Activated naive CD8-positive, alpha-beta T cell (primary cell): ENCODE measurements around the gene NUAK1.

Experiments
- H3K27ac Mint-ChIP-seq: one replicate; pipeline ENCODE4 v1.8.0; 2021; ENCODE audit warnings: mixed read lengths
- H3K27me3 Mint-ChIP-seq: one replicate; pipeline ENCODE4 v1.8.0; 2021; ENCODE audit warnings: mixed read lengths
- H3K36me3 Mint-ChIP-seq: one replicate; pipeline ENCODE4 v1.8.0; 2021; ENCODE audit warnings: mixed read lengths
- H3K4me1 Mint-ChIP-seq: one replicate; pipeline ENCODE4 v1.8.0; 2021; ENCODE audit warnings: low read depth, mixed read lengths
- H3K4me3 Mint-ChIP-seq: one replicate; pipeline ENCODE4 v1.8.0; 2021; ENCODE audit warnings: mild to moderate bottlenecking, mixed read lengths
- H3K9me3 Mint-ChIP-seq: one replicate; pipeline ENCODE4 v1.8.0; 2021; ENCODE audit warnings: low read depth, mixed read lengths

Gene NUAK1

DNA sequence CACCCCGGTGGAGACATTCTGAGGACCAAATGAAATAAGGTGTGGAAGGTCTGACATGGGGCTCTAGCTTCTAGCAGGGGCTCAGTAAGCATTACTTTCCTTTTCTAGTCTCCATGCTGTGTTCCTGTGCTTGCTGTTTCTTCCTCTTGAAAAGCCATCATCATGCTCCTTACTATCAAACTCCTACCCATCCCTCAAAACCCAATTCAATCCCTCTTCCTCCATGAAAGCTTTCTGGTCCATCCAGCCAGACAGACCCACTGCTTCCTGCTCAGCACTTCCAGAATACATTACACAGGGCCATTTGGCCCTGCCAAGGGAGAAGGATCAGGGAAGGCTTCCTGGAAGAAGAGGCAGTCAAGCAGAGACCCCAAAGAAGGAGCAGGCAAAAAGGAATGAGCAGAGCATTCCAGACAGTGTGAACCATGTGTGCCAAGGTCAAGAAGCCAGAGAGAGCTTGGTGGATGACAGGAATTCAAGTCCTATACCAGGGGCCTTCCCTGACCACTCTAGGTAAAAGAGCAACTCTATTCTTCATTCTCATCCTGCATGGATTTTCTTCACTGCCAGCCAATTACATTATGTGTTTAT is 59.5 kb downstream of the NUAK1 start:
- Mint-ChIP-seq H3K4me1 (no peaks in the 10 kb centered on the region), H3K4me3 (no peak overlapping the region), H3K27ac (no peak overlapping the region), H3K36me3 (no peaks in the 10 kb centered on the region), H3K9me3 (no peaks in the 10 kb centered on the region), H3K27me3 (peaks cover 18% of the 10 kb centered on the region)

DNA sequence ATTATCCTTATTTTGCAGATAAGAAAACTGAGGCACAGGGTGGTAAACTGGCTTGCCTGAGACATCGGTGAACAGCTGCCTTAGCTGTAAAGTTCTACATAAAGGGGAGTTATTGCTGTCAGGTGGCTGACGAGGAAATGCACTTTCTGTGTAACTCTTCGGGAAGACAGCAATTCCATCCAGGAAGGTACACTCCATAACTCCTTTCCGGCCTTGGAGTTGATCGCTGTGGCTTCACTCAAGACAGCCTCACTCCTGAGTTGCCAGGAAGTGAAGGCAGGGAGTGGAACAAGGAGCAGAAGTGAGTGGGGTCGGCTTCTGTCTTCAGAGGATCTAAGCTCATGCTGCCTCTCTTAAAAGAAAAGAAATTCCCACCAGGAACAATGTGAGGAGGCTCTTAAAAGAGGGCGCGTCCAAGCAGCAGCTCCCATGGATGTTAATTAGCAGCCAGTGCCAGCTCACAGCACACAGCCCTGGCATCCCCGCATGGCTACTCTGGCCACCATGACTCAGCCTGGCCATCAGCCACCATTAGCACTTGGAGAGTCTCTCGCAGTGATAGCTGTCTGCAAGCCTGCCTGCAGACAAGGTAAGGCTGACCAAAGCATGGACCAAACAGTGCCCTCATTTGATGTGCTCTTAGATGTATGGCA is 60.3 kb downstream of the NUAK1 start:
- H3K4me1 Mint-ChIP-seq = no peaks in the 10 kb centered on the region
- H3K9me3 Mint-ChIP-seq = no peaks in the 10 kb centered on the region
- no peaks in the 10 kb centered on the region for H3K36me3 Mint-ChIP-seq
- no peak overlapping the region for H3K27ac Mint-ChIP-seq
- no peak overlapping the region for H3K4me3 Mint-ChIP-seq
- H3K27me3 Mint-ChIP-seq = peaks cover 15% of the 10 kb centered on the region

DNA sequence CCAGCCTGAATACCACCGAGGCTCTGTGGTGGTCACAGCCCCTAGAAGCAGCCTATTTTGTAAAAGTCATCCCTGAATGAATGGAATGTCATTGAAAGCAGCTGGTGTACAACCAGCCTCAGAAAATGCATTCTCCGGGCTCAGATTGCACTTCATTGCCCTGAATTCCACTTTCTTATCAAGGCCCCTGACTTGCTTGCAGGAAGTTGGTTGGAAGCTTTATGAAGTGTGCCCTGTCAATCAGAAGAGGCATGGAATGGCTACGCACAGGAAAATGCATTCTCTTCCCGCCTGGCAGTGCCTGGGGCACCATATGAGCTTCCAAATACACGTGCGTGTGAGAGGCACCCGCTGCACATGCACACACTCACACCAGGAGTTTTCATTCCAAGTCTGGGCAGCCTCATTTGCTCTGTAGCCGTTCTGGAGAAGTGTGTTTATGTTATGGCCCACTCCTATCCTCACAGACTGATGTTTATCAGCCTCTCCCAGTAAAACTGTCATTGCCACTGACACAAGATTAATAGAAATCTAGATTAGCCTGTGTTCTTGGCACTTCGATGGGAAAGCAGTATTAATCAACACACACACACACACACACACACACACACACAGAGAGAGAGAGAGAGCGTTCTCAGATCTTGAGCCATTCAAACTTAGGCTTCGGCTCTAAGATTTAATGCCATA is 63.9 kb downstream of the NUAK1 start:
- Mint-ChIP-seq H3K4me3 (no peak overlapping the region), H3K9me3 (no peaks in the 10 kb centered on the region), H3K27me3 (peaks cover 10% of the 10 kb centered on the region), H3K36me3 (no peaks in the 10 kb centered on the region), H3K4me1 (no peaks in the 10 kb centered on the region), H3K27ac (no peak overlapping the region)

DNA sequence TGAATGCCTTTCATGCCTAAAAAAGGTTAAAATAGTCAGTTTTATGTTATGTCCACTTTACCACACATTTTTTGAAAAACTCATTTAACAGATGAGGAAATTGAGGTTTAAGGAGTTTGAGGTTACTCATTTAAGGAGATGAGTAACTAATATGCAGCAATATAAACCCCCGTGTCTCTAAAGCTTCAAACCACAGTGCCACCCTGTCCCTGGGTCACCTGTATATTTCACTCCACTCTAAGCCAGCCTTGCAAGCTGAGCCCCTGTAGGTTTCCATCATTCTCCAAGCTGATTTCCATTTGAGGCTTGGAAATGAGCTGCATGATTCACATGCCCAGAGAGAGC is 64.4 kb downstream of the NUAK1 start:
- peaks cover 8% of the 10 kb centered on the region for H3K27me3 Mint-ChIP-seq
- H3K36me3 Mint-ChIP-seq = no peaks in the 10 kb centered on the region
- no peak overlapping the region for H3K27ac Mint-ChIP-seq
- no peaks in the 10 kb centered on the region for H3K9me3 Mint-ChIP-seq
- no peaks in the 10 kb centered on the region for H3K4me1 Mint-ChIP-seq
- no peak overlapping the region for H3K4me3 Mint-ChIP-seq

DNA sequence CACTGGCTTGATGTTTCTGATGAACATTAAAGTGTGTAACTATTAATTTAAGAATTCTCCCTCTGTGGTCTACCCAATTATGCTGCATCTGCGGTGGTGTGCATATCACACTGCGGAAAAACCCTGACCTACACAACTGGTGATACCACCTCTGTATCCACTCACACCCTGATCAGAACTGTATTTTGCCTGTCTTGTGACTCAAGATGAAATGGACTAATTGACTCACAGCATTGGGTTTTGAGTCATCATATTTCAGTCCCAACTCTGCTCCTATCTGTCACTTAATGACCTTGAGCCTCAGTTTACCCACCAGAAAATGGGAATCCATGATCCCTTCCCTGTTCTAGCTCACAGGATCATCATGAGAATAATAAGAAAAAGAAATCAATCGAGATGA is 65.6 kb downstream of the NUAK1 start:
- Mint-ChIP-seq H3K4me1 (no peaks in the 10 kb centered on the region), H3K4me3 (no peak overlapping the region), H3K27ac (no peak overlapping the region), H3K36me3 (no peaks in the 10 kb centered on the region), H3K9me3 (no peaks in the 10 kb centered on the region), H3K27me3 (peaks cover 3% of the 10 kb centered on the region)

DNA sequence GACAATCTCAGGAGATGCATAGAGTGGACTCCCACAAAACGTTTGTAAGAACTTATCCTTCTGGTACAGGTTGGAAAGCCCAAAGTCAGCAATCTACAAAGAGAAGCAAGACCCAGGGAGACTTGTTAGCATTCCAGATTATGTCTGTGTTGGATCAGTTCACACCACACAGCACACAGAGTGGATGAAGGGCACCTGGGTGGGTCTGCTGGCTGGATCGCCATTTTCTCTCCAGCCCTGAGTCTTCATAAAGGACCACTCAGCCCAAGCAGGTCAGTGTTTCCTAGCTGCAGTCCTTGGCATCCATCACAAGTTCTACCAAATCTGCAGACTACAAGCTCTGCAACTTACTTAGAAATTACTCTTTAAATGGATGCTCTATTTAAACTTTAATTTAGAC is 66.0 kb downstream of the NUAK1 start:
- no peaks in the 10 kb centered on the region for H3K36me3 Mint-ChIP-seq
- H3K9me3 Mint-ChIP-seq = no peaks in the 10 kb centered on the region
- H3K27ac Mint-ChIP-seq = no peak overlapping the region
- H3K4me1 Mint-ChIP-seq = no peaks in the 10 kb centered on the region
- H3K27me3 Mint-ChIP-seq = peaks cover 3% of the 10 kb centered on the region
- no peak overlapping the region for H3K4me3 Mint-ChIP-seq

DNA sequence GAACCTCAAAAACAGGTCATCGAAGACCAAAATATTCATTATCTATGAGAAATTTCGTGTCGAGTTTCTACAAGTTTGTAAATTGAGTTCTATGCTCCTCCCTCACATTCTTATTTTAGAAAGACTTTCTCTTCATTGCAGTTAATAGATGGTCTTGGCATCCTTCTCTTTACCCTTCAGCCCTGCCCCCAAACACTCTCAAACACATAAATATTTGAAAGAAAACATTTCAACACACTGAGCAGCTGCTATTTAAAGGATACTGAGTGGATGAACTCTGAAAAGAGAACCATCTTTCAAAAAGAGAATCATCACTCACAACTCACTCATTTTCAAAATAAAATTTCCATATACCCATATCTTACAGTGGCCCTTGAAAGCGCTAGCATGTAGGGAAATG is 67.1 kb downstream of the NUAK1 start:
- Mint-ChIP-seq H3K4me3 (no peak overlapping the region), H3K27ac (no peak overlapping the region), H3K9me3 (no peaks in the 10 kb centered on the region), H3K36me3 (no peaks in the 10 kb centered on the region), H3K27me3 (peaks cover 3% of the 10 kb centered on the region), H3K4me1 (no peaks in the 10 kb centered on the region)

DNA sequence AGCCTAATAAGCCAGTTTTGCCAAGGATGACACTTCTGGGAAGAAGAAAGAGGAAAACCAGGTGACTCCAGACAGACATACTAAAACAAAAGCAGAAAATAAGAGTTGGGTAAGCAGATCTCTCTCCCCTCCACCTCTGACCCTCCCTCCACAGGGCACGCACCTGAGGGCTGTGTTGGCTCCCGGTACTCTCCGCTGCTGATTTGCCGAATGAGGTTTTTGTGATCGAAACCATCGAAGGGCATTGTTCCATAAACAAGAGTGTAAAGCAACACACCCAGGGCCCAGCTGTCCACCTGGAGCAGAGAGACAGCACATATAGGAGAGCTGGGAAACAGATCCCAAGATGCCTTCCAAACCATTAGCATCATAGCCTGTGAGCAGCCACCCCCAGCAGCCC is 68.1 kb downstream of the NUAK1 start:
- H3K36me3 Mint-ChIP-seq = no peaks in the 10 kb centered on the region
- no peak overlapping the region for H3K27ac Mint-ChIP-seq
- no peak overlapping the region for H3K4me3 Mint-ChIP-seq
- peaks cover 3% of the 10 kb centered on the region for H3K27me3 Mint-ChIP-seq
- H3K9me3 Mint-ChIP-seq = no peaks in the 10 kb centered on the region
- no peaks in the 10 kb centered on the region for H3K4me1 Mint-ChIP-seq

DNA sequence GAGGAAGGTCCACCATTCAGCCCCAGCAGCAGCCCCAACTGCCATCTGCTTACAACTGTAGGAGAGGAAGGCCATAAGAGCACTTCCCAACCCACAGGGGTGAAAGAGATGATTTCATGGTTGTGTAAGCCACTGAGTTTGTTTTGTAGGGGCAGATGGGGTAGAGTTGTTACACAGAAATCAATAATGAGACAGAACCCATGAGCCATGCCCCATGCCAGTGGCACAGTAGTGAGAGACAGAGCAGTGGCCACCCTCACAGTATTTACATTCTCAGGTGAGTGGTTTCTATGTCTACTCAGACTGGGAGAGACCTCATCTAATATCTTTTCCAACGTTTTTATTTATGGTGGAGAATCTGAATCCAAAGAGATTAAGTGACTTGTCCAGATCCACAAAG is 68.6 kb downstream of the NUAK1 start:
- Mint-ChIP-seq H3K27ac (no peak overlapping the region), H3K9me3 (peaks cover under 1% of the 10 kb centered on the region), H3K36me3 (no peaks in the 10 kb centered on the region), H3K4me3 (no peak overlapping the region), H3K27me3 (peaks cover 5% of the 10 kb centered on the region), H3K4me1 (no peaks in the 10 kb centered on the region)

DNA sequence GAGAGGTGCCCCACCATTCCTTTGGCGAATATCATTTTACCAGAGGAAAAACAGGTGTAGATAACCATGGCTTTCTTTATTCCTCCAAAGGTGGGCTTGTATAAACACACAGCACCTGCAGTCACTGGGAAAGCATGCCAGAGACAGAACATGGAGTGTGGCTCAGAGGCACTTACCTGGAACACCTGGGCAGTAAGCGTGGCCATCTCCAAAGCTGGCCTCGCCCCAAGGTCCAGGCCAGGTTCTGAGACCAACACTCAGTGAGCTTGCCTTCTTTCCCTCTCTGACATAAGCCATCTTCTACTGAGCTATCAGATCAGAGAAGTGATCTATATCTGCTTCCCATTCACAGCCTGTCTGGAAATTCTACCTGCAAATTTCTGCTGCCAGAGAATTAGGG is 70.5 kb downstream of the NUAK1 start:
- Mint-ChIP-seq H3K9me3 (peaks cover 4% of the 10 kb centered on the region), H3K4me1 (no peaks in the 10 kb centered on the region), H3K36me3 (no peaks in the 10 kb centered on the region), H3K27ac (no peak overlapping the region), H3K4me3 (no peak overlapping the region), H3K27me3 (peaks cover 4% of the 10 kb centered on the region)

DNA sequence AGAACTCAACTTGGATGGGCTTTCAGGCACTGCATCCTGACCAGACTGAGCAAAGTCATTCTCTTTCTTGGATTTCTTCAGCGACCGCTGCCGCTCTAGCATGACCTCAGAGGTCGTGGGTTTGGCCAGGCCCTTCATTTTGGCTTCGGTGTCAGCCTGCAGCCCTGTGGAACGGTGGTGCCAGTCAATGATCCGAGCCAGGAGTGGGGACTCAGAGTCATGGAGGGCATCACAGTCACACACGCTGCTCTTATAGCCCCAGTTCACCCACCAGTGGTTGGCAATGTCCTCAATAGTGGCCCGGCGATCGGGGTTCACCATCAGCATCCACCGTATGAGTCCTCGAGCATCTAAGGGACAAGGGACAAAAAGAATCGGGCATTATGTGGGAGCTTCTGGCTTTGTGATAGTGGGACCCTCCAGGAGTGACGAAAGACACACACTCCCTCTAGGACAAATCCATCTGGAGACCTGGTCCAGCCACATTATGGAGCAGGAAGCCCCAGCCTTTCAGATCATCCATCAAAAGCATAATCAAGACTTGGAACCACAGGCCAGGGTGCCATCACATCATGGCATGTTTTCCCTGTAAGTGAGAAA is 71.0 kb downstream of the NUAK1 start:
- Mint-ChIP-seq H3K27me3 (peaks cover 1% of the 10 kb centered on the region), H3K9me3 (peaks cover 4% of the 10 kb centered on the region), H3K27ac (no peak overlapping the region), H3K4me3 (no peak overlapping the region), H3K4me1 (no peaks in the 10 kb centered on the region), H3K36me3 (no peaks in the 10 kb centered on the region)

DNA sequence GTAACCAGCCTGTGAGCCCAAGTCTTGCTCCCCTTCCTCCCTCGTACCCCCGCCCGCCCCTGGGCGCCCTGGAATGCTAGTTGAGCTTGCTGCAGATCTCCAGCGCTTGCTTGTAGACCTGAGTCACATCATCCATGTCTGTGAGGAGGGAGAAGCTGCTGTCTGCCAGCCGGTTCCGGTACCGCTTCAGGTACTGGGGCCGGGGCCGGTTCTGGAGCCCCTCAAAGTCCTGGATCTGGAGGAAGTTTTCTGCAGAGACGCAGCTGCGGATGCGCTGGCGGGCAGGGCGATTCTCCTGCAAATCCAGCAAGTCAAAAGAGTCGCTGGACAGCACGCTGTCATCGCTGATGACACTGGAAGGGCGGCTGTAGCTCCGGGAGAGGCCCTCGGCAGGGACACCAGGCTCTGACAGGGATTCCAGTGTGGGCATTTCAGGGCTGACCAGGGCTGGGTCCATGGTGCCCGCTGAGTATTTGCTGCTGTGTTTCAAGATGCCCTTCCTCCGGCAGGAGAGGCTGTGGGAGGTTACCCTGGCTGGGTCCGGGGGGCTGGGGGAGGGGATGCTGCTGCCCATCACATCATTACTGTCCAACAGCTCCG is 71.9 kb downstream of the NUAK1 start:
- Mint-ChIP-seq H3K36me3 (no peaks in the 10 kb centered on the region), H3K27ac (no peak overlapping the region), H3K4me3 (no peak overlapping the region), H3K27me3 (peaks cover 1% of the 10 kb centered on the region), H3K9me3 (peaks cover 4% of the 10 kb centered on the region), H3K4me1 (no peaks in the 10 kb centered on the region)

DNA sequence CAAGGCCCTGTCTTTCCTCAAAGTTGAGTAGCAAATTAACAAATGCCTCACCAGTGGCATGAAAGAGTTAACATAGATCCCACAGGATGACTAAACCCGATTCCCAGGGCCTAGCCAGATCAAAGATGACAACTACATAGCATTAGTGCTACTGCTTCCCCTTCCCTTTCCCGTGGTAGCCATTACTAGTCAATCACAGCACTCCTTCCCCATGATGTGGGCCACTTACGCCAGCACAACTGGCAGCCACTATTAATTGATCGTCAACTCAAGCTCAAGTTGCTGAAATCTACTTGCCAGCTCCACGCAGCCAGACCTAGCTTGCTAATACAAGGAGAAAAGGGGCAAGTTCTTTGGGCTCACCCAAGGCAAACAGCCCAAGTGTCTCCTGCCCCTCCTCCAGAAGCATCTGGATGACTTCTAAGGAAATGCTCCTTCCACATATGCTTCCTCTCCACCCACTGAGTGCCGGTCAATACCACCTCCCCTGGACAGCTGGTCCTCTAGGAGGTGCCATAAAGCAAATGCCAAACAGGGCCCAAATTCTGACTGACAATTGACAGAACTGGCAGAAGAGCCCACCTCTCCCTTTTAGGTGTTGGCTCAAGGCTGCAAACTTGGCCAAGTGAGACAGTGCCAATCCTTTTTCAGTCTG is 72.6 kb downstream of the NUAK1 start:
- Mint-ChIP-seq H3K27ac (no peak overlapping the region), H3K4me3 (no peak overlapping the region), H3K4me1 (no peaks in the 10 kb centered on the region), H3K27me3 (peaks cover 4% of the 10 kb centered on the region), H3K36me3 (no peaks in the 10 kb centered on the region), H3K9me3 (peaks cover 4% of the 10 kb centered on the region)

DNA sequence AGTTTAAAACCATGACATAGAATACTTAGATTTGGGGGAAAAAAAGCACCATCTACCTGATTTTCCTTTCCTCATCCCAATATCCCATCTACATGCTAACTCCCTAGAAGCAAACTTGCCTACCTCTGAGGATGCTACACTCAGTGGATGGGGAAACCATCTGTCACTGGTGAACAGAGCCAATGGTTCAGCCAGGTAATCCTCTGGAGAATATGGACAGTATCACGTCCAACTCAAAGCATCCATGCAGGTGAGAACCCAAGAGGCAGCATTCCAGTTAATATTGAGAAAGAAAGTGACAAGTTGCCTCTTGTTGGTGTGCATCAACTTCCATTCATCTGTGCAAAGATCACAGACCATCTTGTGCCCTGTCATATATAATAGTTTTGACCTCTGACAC is 73.2 kb downstream of the NUAK1 start:
- no peak overlapping the region for H3K27ac Mint-ChIP-seq
- no peaks in the 10 kb centered on the region for H3K4me1 Mint-ChIP-seq
- H3K4me3 Mint-ChIP-seq = no peak overlapping the region
- peaks cover 4% of the 10 kb centered on the region for H3K27me3 Mint-ChIP-seq
- no peaks in the 10 kb centered on the region for H3K36me3 Mint-ChIP-seq
- H3K9me3 Mint-ChIP-seq = peaks cover 4% of the 10 kb centered on the region

DNA sequence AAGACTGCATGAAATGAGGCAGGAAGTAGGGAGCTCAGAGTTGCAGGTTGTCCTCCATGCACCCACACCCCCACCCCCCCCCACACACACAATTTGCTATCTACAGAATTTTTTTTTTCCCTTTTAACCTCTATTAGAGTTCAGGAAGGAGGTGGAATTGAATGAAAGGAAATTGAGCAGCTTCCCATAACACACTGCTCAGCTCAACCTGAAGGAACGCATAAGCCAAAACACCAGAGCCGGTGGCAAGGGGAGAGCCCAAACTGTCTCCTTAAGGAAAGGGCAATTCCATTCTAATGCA is 74.1 kb downstream of the NUAK1 start:
- H3K4me3 Mint-ChIP-seq = no peak overlapping the region
- no peak overlapping the region for H3K27ac Mint-ChIP-seq

More for the DNA sequence above, 74.1 kb downstream of the NUAK1 start:
- Mint-ChIP-seq H3K4me1 (no peaks in the 10 kb centered on the region), H3K27me3 (peaks cover 4% of the 10 kb centered on the region), H3K9me3 (peaks cover 4% of the 10 kb centered on the region), H3K36me3 (no peaks in the 10 kb centered on the region)
